BLaER1 treated with 17β-estradiol and CSF1 and Interleukin-3, amounts not matched to agents 10 nM and 100 nM (cell line): Measurements from ENCODE around the gene OTUD4.
A peak's percentile ranks its signal among the peaks of the same experiment; 100 is the strongest.

Experiments used
- H3K27ac ChIP-seq, 11 experiments: shearing (Covaris generic); formaldehyde crosslinking; 2 replicates each; pipeline ENCODE4 v1.8.1; 2022
- H3K27me3 ChIP-seq, 11 experiments: shearing (Covaris generic); formaldehyde crosslinking; 2 replicates each; pipeline ENCODE4 v1.8.1; 2022
- H3K36me3 ChIP-seq, 11 experiments: shearing (Covaris generic); formaldehyde crosslinking; 2 replicates each; pipeline ENCODE4 v1.8.1; 2022
- H3K4me1 ChIP-seq, 10 experiments: shearing (Covaris generic); formaldehyde crosslinking; 2 replicates each; pipeline ENCODE4 v1.8.1; 2022
- H3K4me2 ChIP-seq, 11 experiments: shearing (Covaris generic); formaldehyde crosslinking; 2 replicates each; pipeline ENCODE4 v1.8.1; 2022
- H3K4me3 ChIP-seq, 10 experiments: shearing (Covaris generic); formaldehyde crosslinking; 2 replicates each; pipeline ENCODE4 v1.8.1; 2022
- H3K9ac ChIP-seq, 11 experiments: shearing (Covaris generic); formaldehyde crosslinking; 2 replicates each; pipeline ENCODE4 v1.8.1; 2022
- H3K9me3 ChIP-seq, 11 experiments: shearing (Covaris generic); formaldehyde crosslinking; replicated peaks in 1 of 11; 2 replicates each; pipeline ENCODE4 v1.8.1; 2022
- H4K20me1 ChIP-seq, 11 experiments: shearing (Covaris generic); formaldehyde crosslinking; 2 replicates each; pipeline ENCODE4 v1.8.1; 2022
- Cebpa-rat ChIP-seq, 11 experiments: shearing (Covaris generic); IDR thresholded peaks; 2 replicates each; pipeline ENCODE4 v1.8.1; 2022

Gene OTUD4

DNA sequence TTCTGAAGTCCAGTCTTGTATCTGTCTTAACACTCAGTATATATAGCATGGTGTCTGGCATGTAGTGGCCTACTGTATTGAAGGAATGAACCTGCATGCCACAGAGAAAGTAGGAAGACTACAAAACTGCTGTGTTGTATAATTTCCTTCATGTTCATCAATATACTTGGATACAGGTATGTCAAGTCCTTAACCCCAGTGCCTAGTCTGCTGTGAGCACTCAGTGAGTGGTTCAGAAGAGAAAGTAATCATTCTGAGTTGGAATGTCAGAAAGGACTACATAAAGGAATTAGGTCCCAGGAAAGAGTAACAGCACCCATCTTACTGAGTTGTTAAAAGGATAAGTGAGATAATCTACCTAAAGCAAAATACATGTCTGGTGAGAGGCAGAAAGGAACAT is 50.3 kb downstream of the OTUD4 start:
- H3K9ac ChIP-seq = no peak overlapping the region
- H3K36me3 ChIP-seq = peaks cover 45 to 99% (median 72%) of the 10 kb centered on the region in 11 experiments
- peaks cover 5 to 17% (median 8%) of the 10 kb centered on the region in 10 experiments; a peak in 17 of 20 replicates for H3K4me1 ChIP-seq
- no peaks in the 10 kb centered on the region for H3K27me3 ChIP-seq
- H3K9me3 ChIP-seq = no peaks in the 10 kb centered on the region
- H3K27ac ChIP-seq = no peak overlapping the region
- H3K4me3 ChIP-seq = no peak overlapping the region
- H4K20me1 ChIP-seq = peaks cover 2 to 62% (median 26%) of the 10 kb centered on the region in 11 experiments; a peak in 17 of 22 replicates
- no peak for TF ChIP-seq Cebpa-rat (IDR thresholded peaks at IDR 0.05)
- H3K4me2 ChIP-seq = no peak overlapping the region

DNA sequence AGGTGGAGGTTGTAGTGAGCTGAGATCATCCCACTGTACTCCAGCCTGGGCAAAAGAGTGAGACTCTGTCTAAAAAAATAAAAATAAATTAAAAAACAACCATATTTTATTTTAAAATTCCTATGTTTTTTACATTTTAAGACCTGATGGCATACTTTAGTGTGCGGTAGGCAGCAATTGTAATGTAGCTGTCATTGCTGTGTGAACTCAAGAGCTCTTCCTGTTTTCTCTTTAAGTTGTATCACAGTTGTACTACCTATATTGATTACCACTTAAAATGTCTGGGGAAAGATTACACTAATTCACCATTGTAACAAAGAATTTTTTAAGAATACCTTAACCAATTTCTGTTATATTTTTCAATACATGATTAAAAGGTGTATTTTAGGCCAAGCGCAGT is 55.0 kb downstream of the OTUD4 start:
- H4K20me1 ChIP-seq = peaks cover 0 to 49% (median 18%) of the 10 kb centered on the region in 11 experiments; a peak in 12 of 22 replicates
- no peak overlapping the region for H3K27ac ChIP-seq
- H3K4me2 ChIP-seq = no peak overlapping the region
- H3K4me1 ChIP-seq = no peaks in the 10 kb centered on the region
- no peaks in the 10 kb centered on the region for H3K9me3 ChIP-seq
- H3K36me3 ChIP-seq = peaks cover 87 to 100% (median 94%) of the 10 kb centered on the region in 11 experiments
- no peak overlapping the region for H3K9ac ChIP-seq
- no peak overlapping the region for H3K4me3 ChIP-seq
- TF ChIP-seq Cebpa-rat (IDR thresholded peaks at IDR 0.05) = no peak
- H3K27me3 ChIP-seq = no peaks in the 10 kb centered on the region

DNA sequence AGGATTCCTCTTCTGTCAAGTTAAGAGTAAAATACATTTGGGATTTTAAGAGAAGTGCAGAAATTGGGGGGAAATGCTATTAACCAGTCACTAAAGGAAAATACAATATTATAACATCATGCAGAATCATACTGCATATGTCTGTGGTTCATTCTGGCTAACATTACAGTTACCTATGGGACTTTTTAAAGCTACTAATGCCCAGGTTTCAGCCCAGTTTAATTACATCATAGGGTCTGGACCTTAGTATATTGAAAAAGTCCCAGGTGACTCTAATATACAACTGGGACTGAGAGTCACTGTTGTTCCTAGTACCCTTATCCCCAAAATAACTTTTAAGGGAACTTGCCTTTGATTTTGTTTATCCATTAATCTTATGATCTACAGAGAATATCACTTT is 72.3 kb downstream of the OTUD4 start:
- H3K27ac ChIP-seq = no peak overlapping the region
- no peaks in the 10 kb centered on the region for H3K27me3 ChIP-seq
- peaks cover 4 to 96% (median 54%) of the 10 kb centered on the region in 11 experiments; a peak in 20 of 22 replicates for H4K20me1 ChIP-seq
- no peak overlapping the region for H3K4me2 ChIP-seq
- no peak overlapping the region for H3K9ac ChIP-seq
- peaks cover 82 to 100% (median 91%) of the 10 kb centered on the region in 11 experiments for H3K36me3 ChIP-seq
- H3K9me3 ChIP-seq = no peaks in the 10 kb centered on the region
- no peak for TF ChIP-seq Cebpa-rat (IDR thresholded peaks at IDR 0.05)
- no peak overlapping the region for H3K4me3 ChIP-seq
- peaks cover 3 to 24% (median 6%) of the 10 kb centered on the region in 10 experiments; a peak in 18 of 20 replicates for H3K4me1 ChIP-seq

DNA sequence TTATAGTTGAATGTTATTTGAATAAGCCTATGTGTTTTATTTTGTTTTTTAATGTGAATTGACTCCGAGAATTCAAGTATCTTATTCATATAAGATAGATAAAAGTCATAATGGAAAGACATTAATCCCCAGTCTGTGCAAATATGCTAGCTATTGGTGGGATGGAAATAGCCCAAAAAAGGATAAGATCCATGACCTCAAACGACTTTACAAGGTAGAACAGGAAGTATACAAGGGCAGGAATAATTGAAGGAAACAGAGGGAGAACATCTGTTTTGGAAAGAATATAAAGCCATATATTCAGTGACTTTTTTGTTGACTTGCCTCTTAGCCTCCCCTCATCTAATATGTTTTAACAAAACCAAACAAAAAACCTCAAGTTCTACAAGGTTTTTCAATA is 73.3 kb downstream of the OTUD4 start:
- Histone ChIP-seq H3K4me3 (no peak overlapping the region), H3K9me3 (no peaks in the 10 kb centered on the region), H3K36me3 (peaks cover 72 to 99% (median 81%) of the 10 kb centered on the region in 11 experiments), H3K27ac (no peak overlapping the region), H3K4me2 (no peak overlapping the region), H3K4me1 (peaks cover 13 to 34% (median 16%) of the 10 kb centered on the region in 10 experiments), H4K20me1 (peaks cover 8 to 96% (median 58%) of the 10 kb centered on the region in 11 experiments; a peak in 20 of 22 replicates), H3K27me3 (no peaks in the 10 kb centered on the region), H3K9ac (no peak overlapping the region)
- TF ChIP-seq Cebpa-rat (IDR thresholded peaks at IDR 0.05) = no peak

DNA sequence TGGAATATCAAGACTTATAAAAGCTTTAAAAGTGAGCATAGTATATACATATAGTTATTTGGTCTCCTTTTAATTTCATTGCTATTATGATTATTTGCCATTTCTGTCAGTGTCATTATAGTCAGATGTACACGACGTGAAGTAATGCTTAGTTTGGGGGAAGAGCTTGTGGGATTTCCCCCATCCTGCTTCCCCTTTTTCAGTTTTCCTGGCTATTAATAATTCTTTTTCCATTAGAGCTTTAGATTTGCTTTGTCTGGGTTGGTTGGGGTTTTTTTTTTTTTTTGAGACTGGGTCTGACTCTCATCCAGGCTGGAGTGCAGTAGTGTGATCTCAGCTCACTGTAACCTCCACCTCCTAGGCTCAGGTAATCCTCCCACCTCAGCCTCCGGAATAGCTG is 76.9 kb downstream of the OTUD4 start:
- H3K9ac ChIP-seq = peak overlapping the region in 4 of 11 experiments; percentile 20 to 62 (median 44); a peak in 5 of 22 replicates
- TF ChIP-seq Cebpa-rat (IDR thresholded peaks at IDR 0.05) = no peak
- H3K4me3 ChIP-seq = 0 out of 20 replicates have a peak overlapping the region, but pooled peaks of 1 of the 10 experiments have one; percentile 23
- peaks cover 8 to 95% (median 74%) of the 10 kb centered on the region in 11 experiments; a peak in 20 of 22 replicates for H4K20me1 ChIP-seq
- peaks cover 30 to 64% (median 42%) of the 10 kb centered on the region in 10 experiments for H3K4me1 ChIP-seq
- peaks cover 36 to 85% (median 65%) of the 10 kb centered on the region in 11 experiments for H3K36me3 ChIP-seq
- H3K4me2 ChIP-seq = peak overlapping the region; percentile 31 to 92 (median 81); a peak in 18 of 22 replicates
- peak overlapping the region in 5 of 11 experiments; percentile 6 to 71 (median 52); a peak in 6 of 22 replicates for H3K27ac ChIP-seq
- no peaks in the 10 kb centered on the region for H3K9me3 ChIP-seq
- no peaks in the 10 kb centered on the region for H3K27me3 ChIP-seq

DNA sequence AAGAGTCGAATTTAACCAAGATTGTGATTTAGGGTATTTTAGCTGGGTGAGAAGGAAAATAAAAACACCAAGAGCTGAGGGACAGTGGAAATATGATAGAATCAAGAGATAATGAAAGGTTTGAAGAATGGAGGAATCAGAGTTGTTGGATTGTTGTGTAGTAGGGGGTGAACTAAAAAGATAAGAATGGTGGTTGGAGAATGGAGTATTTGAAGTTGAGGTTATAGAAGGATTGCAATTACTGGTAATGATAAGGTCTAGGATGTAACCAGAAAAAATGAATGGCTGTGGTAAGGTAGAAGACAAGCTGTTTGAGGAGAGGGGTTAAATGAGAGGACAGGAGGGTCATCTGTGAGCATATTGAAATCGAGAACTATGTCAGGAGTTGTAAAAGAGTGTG is 77.8 kb downstream of the OTUD4 start:
- H3K9me3 ChIP-seq = no peaks in the 10 kb centered on the region
- H3K4me1 ChIP-seq = peaks cover 30 to 58% (median 42%) of the 10 kb centered on the region in 10 experiments
- TF ChIP-seq Cebpa-rat (IDR thresholded peaks at IDR 0.05) = no peak
- H3K27ac ChIP-seq = peak overlapping the region in 4 of 11 experiments; percentile 3 to 71 (median 56); a peak in 6 of 22 replicates
- H3K4me2 ChIP-seq = peak overlapping the region; percentile 68 to 92 (median 83)
- no peaks in the 10 kb centered on the region for H3K27me3 ChIP-seq
- peaks cover 28 to 77% (median 56%) of the 10 kb centered on the region in 11 experiments; a peak in 21 of 22 replicates for H3K36me3 ChIP-seq
- H4K20me1 ChIP-seq = peaks cover 8 to 86% (median 66%) of the 10 kb centered on the region in 11 experiments; a peak in 20 of 22 replicates
- 0 out of 22 replicates have a peak overlapping the region, but pooled peaks of 1 of the 11 experiments have one; percentile 23 for H3K9ac ChIP-seq
- H3K4me3 ChIP-seq = no peak overlapping the region

DNA sequence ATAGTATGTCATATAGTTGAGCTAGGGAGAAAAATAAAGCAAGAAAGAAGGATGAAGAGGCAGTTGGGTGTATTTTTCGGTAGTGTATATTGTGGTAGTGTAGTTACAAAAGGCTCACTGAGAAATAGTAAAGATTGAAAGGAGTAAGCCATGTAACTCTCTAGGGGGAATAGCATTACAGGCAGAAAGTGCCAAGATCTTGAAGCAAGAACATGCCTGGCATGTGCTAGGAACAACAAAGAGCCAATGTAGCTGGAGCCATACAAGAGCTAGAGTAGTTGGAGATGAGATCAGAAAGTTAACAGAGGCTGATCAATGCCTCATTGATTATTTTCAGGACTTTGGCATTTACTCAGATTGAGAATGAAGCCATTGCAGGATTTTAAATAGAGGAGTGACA is 79.3 kb downstream of the OTUD4 start:
- no peaks in the 10 kb centered on the region for H3K9me3 ChIP-seq
- peaks cover 38 to 66% (median 54%) of the 10 kb centered on the region in 10 experiments for H3K4me1 ChIP-seq
- peak overlapping the region; percentile 68 to 92 (median 83); a peak in 21 of 22 replicates for H3K4me2 ChIP-seq
- H3K27me3 ChIP-seq = no peaks in the 10 kb centered on the region
- H3K9ac ChIP-seq = no peak overlapping the region
- TF ChIP-seq Cebpa-rat (IDR thresholded peaks at IDR 0.05) = no peak
- H3K36me3 ChIP-seq = peaks cover 13 to 65% (median 41%) of the 10 kb centered on the region in 11 experiments; a peak in 20 of 22 replicates
- H4K20me1 ChIP-seq = peaks cover 7 to 78% (median 51%) of the 10 kb centered on the region in 11 experiments; a peak in 20 of 22 replicates
- no peak overlapping the region for H3K4me3 ChIP-seq
- no peak overlapping the region for H3K27ac ChIP-seq

DNA sequence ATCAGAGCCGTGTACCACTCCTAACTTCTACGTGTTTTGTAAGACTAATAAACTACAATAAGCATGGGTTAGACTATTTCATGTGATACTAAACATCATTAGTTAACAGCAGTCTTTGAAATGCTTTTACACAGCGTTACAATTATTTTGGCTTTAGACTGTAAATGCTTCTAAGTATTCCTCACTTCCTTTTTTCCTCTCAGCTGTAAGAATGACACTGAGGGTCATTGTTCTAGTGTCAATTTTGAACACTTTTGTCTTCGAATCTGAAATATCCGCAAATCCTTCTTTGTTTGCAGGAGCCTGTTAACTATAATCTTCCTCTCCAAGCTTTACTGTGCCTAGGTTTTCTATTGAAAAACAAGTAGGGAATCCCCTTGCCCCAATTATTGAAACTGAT is 80.7 kb downstream of the OTUD4 start:
- Histone ChIP-seq H4K20me1 (peaks cover 7 to 63% (median 47%) of the 10 kb centered on the region in 11 experiments; a peak in 20 of 22 replicates), H3K9ac (peak overlapping the region; percentile 90 to 99 (median 93)), H3K4me3 (peak overlapping the region; percentile 69 to 96 (median 88)), H3K27me3 (no peaks in the 10 kb centered on the region), H3K27ac (peak overlapping the region; percentile 91 to 99 (median 95); a peak in 21 of 22 replicates), H3K4me2 (peak overlapping the region; percentile 68 to 95 (median 85)), H3K36me3 (peaks cover 14 to 65% (median 42%) of the 10 kb centered on the region in 11 experiments), H3K4me1 (peaks cover 38 to 70% (median 56%) of the 10 kb centered on the region in 10 experiments), H3K9me3 (peaks cover under 1 to 8% (median 5%) of the 10 kb centered on the region in 11 experiments; a peak in 16 of 22 replicates)
- no peak for TF ChIP-seq Cebpa-rat (IDR thresholded peaks at IDR 0.05)

DNA sequence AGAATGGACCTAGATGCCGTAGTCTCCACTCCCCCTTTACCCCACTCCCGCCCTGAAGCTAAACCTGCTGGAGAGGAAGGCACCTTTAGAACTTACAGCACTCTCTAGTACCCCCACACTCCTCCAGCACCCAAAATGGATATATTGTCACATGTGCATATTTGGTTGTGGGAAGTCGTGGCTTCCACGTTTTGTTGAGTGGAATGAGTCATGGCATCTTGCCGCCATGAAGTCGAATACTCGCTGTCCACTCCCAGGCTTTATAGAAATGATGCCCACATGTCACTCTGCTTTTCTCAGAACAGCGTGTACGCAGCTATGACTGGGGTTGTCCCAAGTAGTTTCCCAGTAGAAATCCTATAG is 81.7 kb downstream of the OTUD4 start:
- Histone ChIP-seq H3K27me3 (no peaks in the 10 kb centered on the region), H3K9ac (peak overlapping the region; percentile 90 to 99 (median 93)), H3K27ac (peak overlapping the region; percentile 91 to 99 (median 95)), H3K4me3 (peak overlapping the region; percentile 69 to 96 (median 88)), H3K4me2 (peak overlapping the region; percentile 68 to 95 (median 85)), H3K36me3 (peaks cover 23 to 65% (median 44%) of the 10 kb centered on the region in 11 experiments), H3K4me1 (peaks cover 37 to 63% (median 54%) of the 10 kb centered on the region in 10 experiments), H4K20me1 (peaks cover 2 to 53% (median 40%) of the 10 kb centered on the region in 11 experiments; a peak in 20 of 22 replicates), H3K9me3 (peaks cover 11 to 18% (median 15%) of the 10 kb centered on the region in 11 experiments)
- no peak for TF ChIP-seq Cebpa-rat (IDR thresholded peaks at IDR 0.05)
